ENCODE measurements around the gene PPIG. TPM values are rescaled to one million over a fixed set of nuclear protein-coding genes. Genes with fewer than 3 reads are reported as not detected.
A peak's percentile ranks its signal among the peaks of the same experiment; 100 is the strongest.
"Not testable (repeated sequence)": the region's sequence is repeated elsewhere in the genome, so short reads cannot be mapped to it uniquely, and the experiment has no call there.

Gene PPIG
- polyA plus RNA-seq (2013, experiment 1 of 4): 69.7 TPM
- 73.6 TPM for polyA plus RNA-seq (2013, experiment 2 of 4)
- 59.1 TPM for polyA plus RNA-seq (2013, experiment 3 of 4)
- 69.8 TPM for polyA plus RNA-seq (2013, experiment 4 of 4)

- 8% methylated on average over 49 of the region's 49 CpGs for WGBS, 2 experiments
- H3K27me3 ChIP-seq (ENCODE audit: control insufficient read depth, insufficient read depth, low read length, poor library complexity, severe bottlenecking): peaks cover 4% of the 10 kb centered on the region
- peak within 1 kb of the TSS; percentile 89 for H3K27ac ChIP-seq (ENCODE audit: insufficient read depth, low read depth, low read length, poor library complexity, severe bottlenecking)
- H3K4me1 ChIP-seq (ENCODE audit: control insufficient read depth, insufficient read depth, low read length): no peaks in the 10 kb centered on the region
- no peaks in the 10 kb centered on the region for H3K36me3 ChIP-seq (ENCODE audit: control insufficient read depth, insufficient read depth, low read length)
- peak within 1 kb of the TSS; percentile 94 for H3K4me3 ChIP-seq (ENCODE audit: insufficient read depth, low read depth, low read length)
- no peaks in the 10 kb centered on the region for H3K9me3 ChIP-seq (ENCODE audit: control insufficient read depth, low read length)
Measured at GRCh38 chr2:169584005-169584877, at the start of gene PPIG. PPIG (plus strand) TSS chr2:169584351; CDS start chr2:169604042, 19,691 bp downstream.

GRCh38 chr2:169539460-169539859, 44.7 kb upstream of the PPIG start:
- H3K4me3 ChIP-seq (ENCODE audit: insufficient read depth, low read depth, low read length): not testable (repeated sequence)

GRCh38 chr2:169540146-169540545, 44.0 kb upstream of the PPIG start:
- WGBS, 2 experiments: 91% methylated on average over 1 of the region's 2 CpGs; no CpG with 5 or more reads in 1 of the 2 experiments
- H3K4me1 ChIP-seq (ENCODE audit: control insufficient read depth, insufficient read depth, low read length): no peaks in the 10 kb centered on the region

More at GRCh38 chr2:169539460-169539859, 44.7 kb upstream of the PPIG start:
- WGBS, 2 experiments: 91 to 96% methylated on average over 2 of the region's 2 CpGs
- H3K9me3 ChIP-seq (ENCODE audit: control insufficient read depth, low read length); H3K27ac ChIP-seq (ENCODE audit: insufficient read depth, low read depth, low read length, poor library complexity, severe bottlenecking); H3K36me3 ChIP-seq (ENCODE audit: control insufficient read depth, insufficient read depth, low read length); H3K27me3 ChIP-seq (ENCODE audit: control insufficient read depth, insufficient read depth, low read length, poor library complexity, severe bottlenecking); H3K4me1 ChIP-seq (ENCODE audit: control insufficient read depth, insufficient read depth, low read length): not testable (repeated sequence)

GRCh38 chr2:169542433-169542832, 41.7 kb upstream of the PPIG start:
- no peaks in the 10 kb centered on the region for H3K27me3 ChIP-seq (ENCODE audit: control insufficient read depth, insufficient read depth, low read length, poor library complexity, severe bottlenecking)
- no peak overlapping the region for H3K4me3 ChIP-seq (ENCODE audit: insufficient read depth, low read depth, low read length)
- H3K27ac ChIP-seq (ENCODE audit: insufficient read depth, low read depth, low read length, poor library complexity, severe bottlenecking): no peak overlapping the region
- WGBS, 2 experiments: 86 to 97% methylated on average over 3 of the region's 3 CpGs
- H3K4me1 ChIP-seq (ENCODE audit: control insufficient read depth, insufficient read depth, low read length): no peaks in the 10 kb centered on the region
- no peaks in the 10 kb centered on the region for H3K9me3 ChIP-seq (ENCODE audit: control insufficient read depth, low read length)
- no peaks in the 10 kb centered on the region for H3K36me3 ChIP-seq (ENCODE audit: control insufficient read depth, insufficient read depth, low read length)

More at GRCh38 chr2:169540146-169540545, 44.0 kb upstream of the PPIG start:
- Histone ChIP-seq H3K4me3 (ENCODE audit: insufficient read depth, low read depth, low read length) (no peak overlapping the region), H3K27ac (ENCODE audit: insufficient read depth, low read depth, low read length, poor library complexity, severe bottlenecking) (no peak overlapping the region), H3K27me3 (ENCODE audit: control insufficient read depth, insufficient read depth, low read length, poor library complexity, severe bottlenecking) (no peaks in the 10 kb centered on the region), H3K9me3 (ENCODE audit: control insufficient read depth, low read length) (no peaks in the 10 kb centered on the region), H3K36me3 (ENCODE audit: control insufficient read depth, insufficient read depth, low read length) (no peaks in the 10 kb centered on the region)

- H3K27ac ChIP-seq (ENCODE audit: insufficient read depth, low read depth, low read length, poor library complexity, severe bottlenecking): no peak overlapping the region
- H3K9me3 ChIP-seq (ENCODE audit: control insufficient read depth, low read length): no peaks in the 10 kb centered on the region
- no peaks in the 10 kb centered on the region for H3K27me3 ChIP-seq (ENCODE audit: control insufficient read depth, insufficient read depth, low read length, poor library complexity, severe bottlenecking)
- H3K36me3 ChIP-seq (ENCODE audit: control insufficient read depth, insufficient read depth, low read length): peaks cover 18% of the 10 kb centered on the region
- 94 to 97% methylated on average over 2 of the region's 2 CpGs for WGBS, 2 experiments
- no peaks in the 10 kb centered on the region for H3K4me1 ChIP-seq (ENCODE audit: control insufficient read depth, insufficient read depth, low read length)
- no peak overlapping the region for H3K4me3 ChIP-seq (ENCODE audit: insufficient read depth, low read depth, low read length)
Measured at GRCh38 chr2:169546756-169547155, 37.4 kb upstream of the PPIG start.

- no peaks in the 10 kb centered on the region for H3K9me3 ChIP-seq (ENCODE audit: control insufficient read depth, low read length)
- H3K36me3 ChIP-seq (ENCODE audit: control insufficient read depth, insufficient read depth, low read length): peaks cover 6% of the 10 kb centered on the region
- no peaks in the 10 kb centered on the region for H3K4me1 ChIP-seq (ENCODE audit: control insufficient read depth, insufficient read depth, low read length)
- no CpG with 5 or more reads among the region's 1 CpG for WGBS, 2 experiments
- no peak overlapping the region for H3K27ac ChIP-seq (ENCODE audit: insufficient read depth, low read depth, low read length, poor library complexity, severe bottlenecking)
- no peak overlapping the region for H3K4me3 ChIP-seq (ENCODE audit: insufficient read depth, low read depth, low read length)
- no peaks in the 10 kb centered on the region for H3K27me3 ChIP-seq (ENCODE audit: control insufficient read depth, insufficient read depth, low read length, poor library complexity, severe bottlenecking)
Measured at GRCh38 chr2:169561364-169561763, 22.8 kb upstream of the PPIG start.

GRCh38 chr2:169562084-169562483, 22.1 kb upstream of the PPIG start:
- H3K9me3 ChIP-seq (ENCODE audit: control insufficient read depth, low read length); H3K27ac ChIP-seq (ENCODE audit: insufficient read depth, low read depth, low read length, poor library complexity, severe bottlenecking); H3K36me3 ChIP-seq (ENCODE audit: control insufficient read depth, insufficient read depth, low read length); H3K4me1 ChIP-seq (ENCODE audit: control insufficient read depth, insufficient read depth, low read length); H3K4me3 ChIP-seq (ENCODE audit: insufficient read depth, low read depth, low read length); H3K27me3 ChIP-seq (ENCODE audit: control insufficient read depth, insufficient read depth, low read length, poor library complexity, severe bottlenecking): not testable (repeated sequence)
- WGBS, 2 experiments: 87 to 94% methylated on average over 4 to 5 of the region's 5 CpGs

- no peaks in the 10 kb centered on the region for H3K9me3 ChIP-seq (ENCODE audit: control insufficient read depth, low read length)
- H3K4me1 ChIP-seq (ENCODE audit: control insufficient read depth, insufficient read depth, low read length): no peaks in the 10 kb centered on the region
- no peaks in the 10 kb centered on the region for H3K27me3 ChIP-seq (ENCODE audit: control insufficient read depth, insufficient read depth, low read length, poor library complexity, severe bottlenecking)
- H3K4me3 ChIP-seq (ENCODE audit: insufficient read depth, low read depth, low read length): no peak overlapping the region
- H3K27ac ChIP-seq (ENCODE audit: insufficient read depth, low read depth, low read length, poor library complexity, severe bottlenecking): no peak overlapping the region
- H3K36me3 ChIP-seq (ENCODE audit: control insufficient read depth, insufficient read depth, low read length): peaks cover 6% of the 10 kb centered on the region
- 91 to 92% methylated on average over 2 of the region's 2 CpGs for WGBS, 2 experiments
Measured at GRCh38 chr2:169562519-169562918, 21.6 kb upstream of the PPIG start.

GRCh38 chr2:169565686-169566085, 18.5 kb upstream of the PPIG start:
- Histone ChIP-seq H3K9me3 (ENCODE audit: control insufficient read depth, low read length) (no peaks in the 10 kb centered on the region), H3K4me1 (ENCODE audit: control insufficient read depth, insufficient read depth, low read length) (no peaks in the 10 kb centered on the region), H3K4me3 (ENCODE audit: insufficient read depth, low read depth, low read length) (no peak overlapping the region), H3K27ac (ENCODE audit: insufficient read depth, low read depth, low read length, poor library complexity, severe bottlenecking) (no peak overlapping the region), H3K27me3 (ENCODE audit: control insufficient read depth, insufficient read depth, low read length, poor library complexity, severe bottlenecking) (no peaks in the 10 kb centered on the region), H3K36me3 (ENCODE audit: control insufficient read depth, insufficient read depth, low read length) (peaks cover 2% of the 10 kb centered on the region)
- 86 to 88% methylated on average over 1 of the region's 1 CpG for WGBS, 2 experiments

- H3K27ac ChIP-seq (ENCODE audit: insufficient read depth, low read depth, low read length, poor library complexity, severe bottlenecking): no peak overlapping the region
- H3K36me3 ChIP-seq (ENCODE audit: control insufficient read depth, insufficient read depth, low read length): no peaks in the 10 kb centered on the region
- no peaks in the 10 kb centered on the region for H3K27me3 ChIP-seq (ENCODE audit: control insufficient read depth, insufficient read depth, low read length, poor library complexity, severe bottlenecking)
- 92 to 93% methylated on average over 2 of the region's 2 CpGs for WGBS, 2 experiments
- H3K9me3 ChIP-seq (ENCODE audit: control insufficient read depth, low read length): no peaks in the 10 kb centered on the region
- H3K4me1 ChIP-seq (ENCODE audit: control insufficient read depth, insufficient read depth, low read length): peaks cover 6% of the 10 kb centered on the region
- H3K4me3 ChIP-seq (ENCODE audit: insufficient read depth, low read depth, low read length): no peak overlapping the region
Measured at GRCh38 chr2:169569948-169570347, 14.2 kb upstream of the PPIG start.

All from ectodermal cell (in vitro differentiated cells).